ENCODE data around the gene BANF1. TPM values are rescaled to one million over a fixed set of nuclear protein-coding genes. Genes with fewer than 3 reads are reported as not detected.
"Not testable (repeated sequence)": the region's sequence is repeated elsewhere in the genome, so short reads cannot be mapped to it uniquely, and the experiment has no call there.

Gene BANF1
- total and polyA plus RNA-seq, 2 donors (not counting 1 experiment from before 2014, with no cell fraction given) = 74.3 to 99.3 TPM

DNA sequence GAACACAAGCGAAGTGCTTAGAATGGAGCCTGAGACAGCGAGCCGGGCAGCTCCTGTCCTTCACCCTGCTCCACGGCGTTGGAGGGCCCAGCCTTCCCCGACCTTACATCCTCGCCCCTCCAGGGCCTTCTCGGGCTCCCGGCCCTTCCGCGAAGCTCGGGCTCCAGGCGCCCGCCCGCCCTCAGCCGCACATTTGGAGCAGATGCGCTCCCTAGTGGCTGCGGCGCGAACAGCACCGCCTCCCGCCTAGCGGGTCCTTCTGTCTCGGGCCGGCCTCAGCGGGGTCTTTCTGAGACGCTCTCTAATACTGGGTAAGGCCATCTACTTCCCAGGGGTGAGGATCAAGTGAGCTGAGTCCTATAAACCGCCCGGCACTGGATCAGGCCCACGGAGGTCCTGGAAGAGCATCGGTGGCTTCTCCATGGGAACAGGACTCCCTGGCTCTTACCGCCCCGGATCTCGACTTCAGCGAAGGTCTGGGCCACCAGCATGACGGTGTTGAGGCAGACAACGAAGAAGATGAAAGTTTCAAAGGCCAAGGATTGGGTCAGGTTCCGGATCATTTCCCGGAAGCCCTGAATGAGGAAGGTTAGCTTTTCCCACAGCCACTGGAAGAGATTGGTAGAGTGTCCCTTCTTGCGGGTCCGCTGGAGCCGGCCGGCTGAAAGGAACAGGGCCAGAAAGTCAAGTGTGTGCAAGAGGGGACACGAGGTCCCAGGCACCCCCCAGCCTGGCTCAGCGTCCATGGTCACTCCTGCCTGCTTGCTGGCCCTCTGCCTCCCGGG, 20.3 kb downstream of the BANF1 start:
- Histone ChIP-seq H3K79me2 (ENCODE audit: control insufficient read depth, insufficient read depth, low read length) (no peaks in the 10 kb centered on the region), H3K36me3 (replicated peaks in 1 of 2; ENCODE audit: control extremely low read depth in 1 of 2, control insufficient read depth in 1 of 2, extremely low read depth in 1 of 2, insufficient read depth in 2 of 2, low read length in 1 of 2) (no peaks in the 10 kb centered on the region), H3K4me1 (ENCODE audit: control insufficient read depth in 2 of 2, insufficient read depth in 2 of 2, low read length in 2 of 2) (peaks cover 7% of the 10 kb centered on the region in 2 donors), H3K27ac (ENCODE audit: low read length in 2 of 2) (no peak overlapping the region), H3K4me2 (replicated peaks; ENCODE audit: low read depth, low read length, poor library complexity, severe bottlenecking) (peak overlapping the region; percentile 70), H4K20me1 (ENCODE audit: control insufficient read depth, insufficient read depth, low read length, poor library complexity, severe bottlenecking) (no peaks in the 10 kb centered on the region), H3K4me3 (ENCODE audit: control extremely low read depth in 1 of 5, extremely low read depth in 1 of 5, insufficient read depth in 1 of 5, low read depth in 2 of 5, low read length in 4 of 5) (no peak overlapping the region), H3K27me3 (replicated peaks in 1 of 4; ENCODE audit: control extremely low read depth in 1 of 4, control insufficient read depth in 3 of 4, insufficient read depth in 4 of 4, low read length in 3 of 4) (peaks cover 0 to 9% (median 4%) of the 10 kb centered on the region in 4 experiments), H3K9ac (ENCODE audit: low read length) (no peak overlapping the region), H2AFZ (ENCODE audit: insufficient read depth, low read depth, low read length, poor library complexity, severe bottlenecking) (peak overlapping the region; percentile 75), H3K9me3 (ENCODE audit: control extremely low read depth in 1 of 3, control insufficient read depth in 2 of 3, insufficient read depth in 1 of 3, low read length in 2 of 3) (no peaks in the 10 kb centered on the region)
- intact Hi-C loops (cut with micrococcal nuclease) = loop anchor here (1.0 kb wide), 2 partner anchors 30 to 33 kb away; partner anchors contain the start of gene SF3B2
- 22% methylated on average over 44 of the region's 46 CpGs for WGBS (ENCODE audit: insufficient coverage)
- peak; percentile 99 for ATAC-seq (ENCODE audit: low read depth)
- Mint-ChIP-seq H3K9me3 (ENCODE audit: insufficient read depth) (no peaks in the 10 kb centered on the region), H3K4me1 (peaks cover 5% of the 10 kb centered on the region), H3K27me3 (peaks cover 7% of the 10 kb centered on the region), H3K27ac (no peak overlapping the region), H3K4me3 (no peak overlapping the region)
- TF ChIP-seq EZH2 (IDR thresholded peaks at IDR 0.05; ENCODE audit: borderline replicate concordance, insufficient read depth, low read depth, low read length, poor library complexity, severe bottlenecking) = no peak
- TF ChIP-seq, protein P1, sequence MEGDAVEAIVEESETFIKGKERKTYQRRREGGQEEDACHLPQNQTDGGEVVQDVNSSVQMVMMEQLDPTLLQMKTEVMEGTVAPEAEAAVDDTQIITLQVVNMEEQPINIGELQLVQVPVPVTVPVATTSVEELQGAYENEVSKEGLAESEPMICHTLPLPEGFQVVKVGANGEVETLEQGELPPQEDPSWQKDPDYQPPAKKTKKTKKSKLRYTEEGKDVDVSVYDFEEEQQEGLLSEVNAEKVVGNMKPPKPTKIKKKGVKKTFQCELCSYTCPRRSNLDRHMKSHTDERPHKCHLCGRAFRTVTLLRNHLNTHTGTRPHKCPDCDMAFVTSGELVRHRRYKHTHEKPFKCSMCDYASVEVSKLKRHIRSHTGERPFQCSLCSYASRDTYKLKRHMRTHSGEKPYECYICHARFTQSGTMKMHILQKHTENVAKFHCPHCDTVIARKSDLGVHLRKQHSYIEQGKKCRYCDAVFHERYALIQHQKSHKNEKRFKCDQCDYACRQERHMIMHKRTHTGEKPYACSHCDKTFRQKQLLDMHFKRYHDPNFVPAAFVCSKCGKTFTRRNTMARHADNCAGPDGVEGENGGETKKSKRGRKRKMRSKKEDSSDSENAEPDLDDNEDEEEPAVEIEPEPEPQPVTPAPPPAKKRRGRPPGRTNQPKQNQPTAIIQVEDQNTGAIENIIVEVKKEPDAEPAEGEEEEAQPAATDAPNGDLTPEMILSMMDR (IDR thresholded peaks at IDR 0.05) = peak; percentile 93
- peak; percentile 85 for DNase-seq
- ChIA-PET CTCF (interaction anchor here (0.6 to 2.0 kb wide), 24 partner anchors 11 to 329 kb away, joined by 3 to 13 read pairs (median 4); partner anchors contain the start of genes AP5B1, BANF1, CCDC85B and CST6), POLR2A (interaction anchor here (0.5 kb wide), 1 partner anchor 136 kb away, joined by 3 read pairs; no protein-coding TSS in a partner anchor)

DNA sequence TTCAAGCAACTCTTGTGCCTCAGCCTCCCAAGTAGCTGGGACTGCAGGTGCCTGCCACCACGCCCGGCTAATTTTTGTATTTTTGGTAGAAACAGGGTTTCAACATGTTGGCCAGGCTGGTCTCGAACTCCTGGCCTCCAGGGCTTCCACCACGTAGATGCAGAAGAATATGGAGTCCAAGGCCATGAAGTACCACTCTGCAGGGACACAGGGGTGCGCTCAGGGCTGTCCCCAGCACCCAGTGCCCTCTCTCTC, 20.8 kb downstream of the BANF1 start:
- H3K9ac ChIP-seq (ENCODE audit: low read length); DNase-seq; H4K20me1 ChIP-seq (ENCODE audit: control insufficient read depth, insufficient read depth, low read length, poor library complexity, severe bottlenecking); intact Hi-C loops (cut with micrococcal nuclease); H3K4me3 ChIP-seq (ENCODE audit: control extremely low read depth in 1 of 5, extremely low read depth in 1 of 5, insufficient read depth in 1 of 5, low read depth in 2 of 5, low read length in 4 of 5); H3K4me1 Mint-ChIP-seq; H3K79me2 ChIP-seq (ENCODE audit: control insufficient read depth, insufficient read depth, low read length); ATAC-seq (ENCODE audit: low read depth); H2AFZ ChIP-seq (ENCODE audit: insufficient read depth, low read depth, low read length, poor library complexity, severe bottlenecking); H3K36me3 ChIP-seq (replicated peaks in 1 of 2; ENCODE audit: control extremely low read depth in 1 of 2, control insufficient read depth in 1 of 2, extremely low read depth in 1 of 2, insufficient read depth in 2 of 2, low read length in 1 of 2); H3K9me3 Mint-ChIP-seq (ENCODE audit: insufficient read depth); H3K9me3 ChIP-seq (ENCODE audit: control extremely low read depth in 1 of 3, control insufficient read depth in 2 of 3, insufficient read depth in 1 of 3, low read length in 2 of 3); H3K27ac Mint-ChIP-seq; H3K27me3 Mint-ChIP-seq; H3K4me2 ChIP-seq (replicated peaks; ENCODE audit: low read depth, low read length, poor library complexity, severe bottlenecking); H3K4me3 Mint-ChIP-seq; H3K27ac ChIP-seq (ENCODE audit: low read length in 2 of 2); H3K27me3 ChIP-seq (replicated peaks in 1 of 4; ENCODE audit: control extremely low read depth in 1 of 4, control insufficient read depth in 3 of 4, insufficient read depth in 4 of 4, low read length in 3 of 4); POLR2A ChIA-PET; H3K4me1 ChIP-seq (ENCODE audit: control insufficient read depth in 2 of 2, insufficient read depth in 2 of 2, low read length in 2 of 2): not testable (repeated sequence)
- WGBS (ENCODE audit: insufficient coverage) = 68% methylated on average over 4 of the region's 5 CpGs
- CTCF ChIA-PET = interaction anchor here (1.2 to 2.0 kb wide), 13 partner anchors 11 to 329 kb away, joined by 3 to 11 read pairs (median 5); partner anchors contain the start of genes AP5B1, BANF1, CST6 and EIF1AD
